HG03196 (cell line): ENCODE results near the gene SF3A2.
A peak's percentile ranks its signal among the peaks of the same experiment; 100 is the strongest.

Experiments
- ATAC-seq: cut with Tn5 transposase; IDR thresholded peaks from one replicate; pipeline ENCODE4 v1.9.1; 2021; ENCODE audit not compliant: unreplicated experiment

Gene SF3A2

DNA sequence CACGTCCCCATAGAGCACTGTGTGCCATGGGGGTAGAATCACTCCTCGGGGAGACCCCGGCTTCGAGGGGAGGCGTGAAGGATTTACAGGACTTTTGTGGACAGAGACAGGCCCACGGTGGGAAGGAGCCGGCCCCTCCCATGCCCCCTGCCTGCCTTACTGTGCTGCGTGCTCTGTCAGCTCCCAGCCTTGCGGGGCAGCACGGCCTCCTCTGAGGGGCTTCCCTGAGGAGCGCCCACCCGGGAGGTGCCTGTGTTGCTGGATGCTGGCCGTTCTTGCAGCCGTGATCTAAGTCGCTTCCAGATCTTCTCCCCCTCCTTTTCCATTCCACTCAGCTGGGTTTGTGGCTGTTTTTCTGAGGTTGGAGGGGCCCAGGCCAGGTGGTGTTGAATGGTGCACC is 29.6 kb upstream of the SF3A2 start:
- ATAC-seq: no peak

- no peak for ATAC-seq
Measured at GRCh38 chr19:2207991-2208860, 28.4 kb upstream of the SF3A2 start.

DNA sequence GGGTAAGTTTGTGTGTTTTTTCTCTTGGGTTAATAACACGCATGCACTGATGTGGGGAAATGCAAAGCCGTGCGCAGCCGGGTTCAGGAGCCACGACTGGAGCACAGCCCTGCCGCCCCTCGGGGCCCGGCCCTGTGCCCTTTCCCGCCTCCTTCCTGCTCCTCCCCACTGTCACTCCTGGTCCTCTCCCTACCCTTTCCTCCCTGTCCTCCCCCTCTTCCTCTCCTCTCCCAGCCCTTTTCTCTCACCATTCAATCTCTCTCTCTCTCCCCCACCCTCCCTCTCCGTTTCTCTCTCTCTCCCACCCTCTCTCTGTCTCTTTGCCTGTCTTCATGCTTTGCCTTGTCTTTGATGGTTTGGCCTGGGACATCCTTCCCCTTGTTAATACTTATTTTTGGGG is 27.6 kb upstream of the SF3A2 start:
- no peak for ATAC-seq

- ATAC-seq: no peak
Measured at GRCh38 chr19:2209408-2209807, 27.2 kb upstream of the SF3A2 start.

DNA sequence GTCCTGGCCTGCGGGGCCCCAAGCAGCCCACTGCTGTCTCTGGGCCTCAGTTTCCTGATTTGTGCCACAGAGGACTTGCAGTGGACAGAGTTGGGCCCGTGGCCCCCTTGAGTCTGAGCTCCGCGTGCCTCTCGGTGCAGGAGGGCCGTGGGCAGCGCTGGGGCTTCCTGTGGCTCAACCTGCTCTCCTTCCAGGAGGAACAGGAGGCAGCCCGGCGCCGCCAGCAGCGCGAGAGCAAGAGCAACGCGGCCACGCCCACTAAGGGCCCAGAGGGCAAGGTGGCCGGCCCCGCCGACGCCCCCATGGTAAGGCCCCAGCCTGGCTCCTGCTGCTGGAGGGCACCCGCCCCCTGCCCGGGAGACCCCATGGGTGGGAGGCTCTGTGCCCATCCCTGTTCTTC is 26.4 kb upstream of the SF3A2 start:
- no peak for ATAC-seq

DNA sequence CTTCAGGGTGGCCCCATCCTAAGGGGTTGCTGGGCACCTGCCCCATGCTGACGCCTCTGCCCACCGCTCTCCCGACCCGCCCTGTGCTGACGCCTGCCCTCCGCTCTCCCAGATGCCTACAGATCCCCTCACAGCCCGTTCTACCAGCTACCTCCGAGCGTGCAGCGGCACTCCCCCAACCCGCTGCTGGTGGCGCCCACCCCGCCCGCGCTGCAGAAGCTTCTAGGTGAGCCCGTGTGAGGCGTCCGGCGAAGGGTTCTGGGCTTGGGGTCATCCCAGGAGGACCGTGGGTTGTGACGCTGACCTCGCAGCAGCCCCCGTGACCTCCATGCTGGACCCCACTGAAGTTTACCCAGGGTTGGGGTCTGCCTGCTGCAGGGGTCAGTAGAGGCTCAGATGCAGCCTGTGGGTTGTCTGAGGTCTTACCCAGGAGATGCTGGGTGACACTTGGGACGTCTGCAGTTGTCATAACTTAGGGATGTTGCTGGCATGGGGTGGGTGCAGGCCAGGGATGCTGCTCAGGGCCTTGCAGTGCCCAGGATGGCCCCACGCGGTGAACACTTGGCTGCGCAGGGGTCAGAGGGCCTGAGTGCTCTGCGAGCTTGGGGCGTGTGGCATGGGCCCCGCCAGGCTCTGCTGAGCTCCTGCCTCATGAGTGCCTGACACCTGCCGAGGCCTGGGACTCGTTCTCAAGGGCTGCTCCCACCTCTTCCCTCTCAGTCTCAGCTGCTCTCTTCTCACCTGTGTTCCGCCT is 25.5 kb upstream of the SF3A2 start:
- ATAC-seq: no peak

DNA sequence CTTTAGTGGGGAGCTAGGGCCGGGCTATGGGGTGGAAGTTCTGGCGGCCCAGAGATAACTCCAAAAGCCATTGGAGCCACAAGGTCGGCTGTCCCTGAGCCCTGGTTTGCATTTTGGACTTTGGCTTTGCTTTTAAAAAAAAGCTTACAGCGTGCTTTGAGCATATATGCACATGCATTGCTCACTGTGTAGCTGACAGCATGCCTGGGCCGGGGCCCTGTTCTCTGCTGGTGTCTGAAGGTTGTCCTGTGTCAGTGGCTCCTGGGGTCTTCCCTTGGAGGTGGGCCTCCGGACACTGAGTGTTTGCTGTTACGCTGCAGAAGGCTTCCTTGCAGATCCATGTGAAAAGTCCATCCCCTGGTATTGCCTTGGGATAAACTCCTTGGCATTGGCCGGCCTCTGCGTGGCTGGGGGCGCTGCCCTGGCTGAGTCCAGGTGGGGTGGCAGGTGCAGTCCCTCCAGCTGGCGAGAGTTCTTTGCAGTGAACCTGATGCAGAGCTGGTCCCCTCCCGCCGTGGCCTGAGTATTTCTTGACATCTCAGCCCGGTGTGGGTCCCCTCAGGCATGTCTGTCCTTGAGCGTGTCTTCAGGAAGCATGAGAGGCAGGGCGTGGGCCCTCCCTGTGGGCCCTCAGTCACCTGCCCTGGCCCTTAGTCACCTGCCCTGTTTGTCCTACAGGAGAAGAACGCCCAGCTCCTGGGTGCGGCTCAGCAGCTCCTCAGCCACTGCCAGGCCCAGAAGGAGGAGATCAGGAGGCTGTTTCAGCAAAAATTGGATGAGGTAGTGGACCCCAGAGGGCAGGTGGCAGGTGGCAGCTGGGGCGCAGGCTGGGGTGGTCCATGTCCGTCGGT is 23.5 kb upstream of the SF3A2 start:
- no peak for ATAC-seq

GRCh38 chr19:2213799-2214198 is 22.8 kb upstream of the SF3A2 start:
- ATAC-seq: no peak

- ATAC-seq: no peak
Measured at GRCh38 chr19:2214251-2214650, 22.4 kb upstream of the SF3A2 start.

- ATAC-seq: no peak
Measured at GRCh38 chr19:2215281-2215751, 21.3 kb upstream of the SF3A2 start.

DNA sequence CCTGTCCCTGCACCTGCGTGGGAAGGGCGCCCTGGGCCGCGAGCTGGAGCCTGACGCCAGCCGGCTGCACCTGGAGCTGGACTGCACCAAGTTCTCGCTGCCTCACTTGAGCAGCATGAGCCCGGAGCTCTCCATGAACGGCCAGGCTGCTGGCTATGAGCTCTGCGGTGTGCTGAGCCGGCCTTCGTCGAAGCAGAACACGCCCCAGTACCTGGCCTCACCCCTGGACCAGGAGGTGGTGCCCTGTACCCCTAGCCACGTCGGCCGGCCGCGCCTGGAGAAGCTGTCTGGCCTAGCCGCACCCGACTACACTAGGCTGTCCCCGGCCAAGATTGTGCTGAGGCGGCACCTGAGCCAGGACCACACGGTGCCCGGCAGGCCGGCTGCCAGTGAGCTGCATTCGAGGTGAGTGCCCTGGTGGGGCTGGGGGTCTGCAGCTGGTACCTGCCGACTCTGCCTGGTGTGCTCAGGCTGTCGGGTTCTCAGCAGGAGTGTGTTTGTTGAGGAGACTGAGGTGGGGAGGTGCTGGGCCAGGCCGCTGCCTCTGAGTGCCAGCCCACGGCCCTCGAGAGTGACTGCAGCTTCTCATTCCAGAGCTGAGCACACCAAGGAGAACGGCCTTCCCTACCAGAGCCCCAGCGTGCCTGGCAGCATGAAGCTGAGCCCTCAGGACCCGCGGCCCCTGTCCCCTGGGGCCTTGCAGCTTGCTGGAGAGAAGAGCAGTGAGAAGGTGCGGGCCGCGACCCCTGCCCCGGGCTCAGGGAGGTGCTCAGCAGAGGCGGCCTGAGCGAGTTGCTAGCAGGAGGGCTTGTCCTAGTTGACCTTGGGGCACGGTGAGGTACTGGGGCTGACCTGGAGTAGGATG is 20.0 kb upstream of the SF3A2 start:
- ATAC-seq: no peak

DNA sequence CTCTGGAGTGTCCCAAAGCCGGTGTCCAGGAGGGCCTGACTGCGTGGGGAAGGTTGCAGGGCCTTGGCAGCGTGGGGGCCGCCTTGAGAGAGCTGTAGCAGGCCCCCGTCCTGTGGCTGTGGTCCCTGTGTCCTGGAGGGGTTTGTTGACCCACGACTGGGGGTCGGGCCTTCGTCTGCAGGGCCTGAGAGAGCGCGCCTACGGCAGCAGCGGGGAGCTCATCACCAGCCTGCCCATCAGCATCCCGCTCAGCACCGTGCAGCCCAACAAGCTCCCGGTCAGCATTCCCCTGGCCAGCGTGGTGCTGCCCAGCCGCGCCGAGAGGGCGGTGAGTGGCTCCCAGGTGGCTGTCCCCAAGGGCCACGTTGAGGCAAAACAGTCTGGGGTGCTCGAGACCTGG is 19.0 kb upstream of the SF3A2 start:
- ATAC-seq: no peak

- ATAC-seq: no peak
Measured at GRCh38 chr19:2219726-2220125, 16.9 kb upstream of the SF3A2 start.

GRCh38 chr19:2221250-2221831 is 15.3 kb upstream of the SF3A2 start:
- ATAC-seq: no peak

GRCh38 chr19:2221918-2222317 is 14.7 kb upstream of the SF3A2 start:
- ATAC-seq: no peak

GRCh38 chr19:2223391-2223790 is 13.2 kb upstream of the SF3A2 start:
- ATAC-seq: no peak

- ATAC-seq: peak; percentile 47
Measured at GRCh38 chr19:2223959-2224358, 12.7 kb upstream of the SF3A2 start.

DNA sequence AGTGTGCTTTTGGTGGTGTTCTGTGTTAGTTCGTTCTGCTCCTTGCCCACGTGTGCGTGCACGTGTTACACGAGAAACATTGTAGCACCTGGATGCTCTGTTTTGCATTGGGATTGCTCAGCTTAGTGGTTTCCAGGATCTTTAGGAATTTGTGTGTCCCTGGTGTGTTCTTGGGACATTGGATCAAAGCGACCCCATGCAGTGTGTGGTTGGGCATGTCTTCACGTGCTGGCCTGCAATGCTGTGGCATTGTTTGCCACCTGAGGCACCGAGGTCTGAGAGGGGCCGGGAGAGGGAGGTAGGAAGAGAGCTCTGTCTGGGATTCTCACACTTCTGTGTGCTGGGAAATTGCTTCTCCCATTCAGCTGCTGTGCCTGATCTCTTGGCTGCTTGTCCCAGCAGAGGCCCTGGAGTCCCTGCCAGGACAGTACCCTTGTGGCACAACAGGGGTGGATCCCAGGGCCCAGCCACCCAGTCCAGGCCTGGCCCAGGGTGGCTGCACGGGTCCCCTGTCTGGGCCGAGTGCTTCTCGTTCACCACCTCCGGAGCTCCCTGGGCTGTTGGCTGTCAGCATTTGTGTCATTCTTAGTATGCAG is 11.8 kb upstream of the SF3A2 start:
- no peak for ATAC-seq

DNA sequence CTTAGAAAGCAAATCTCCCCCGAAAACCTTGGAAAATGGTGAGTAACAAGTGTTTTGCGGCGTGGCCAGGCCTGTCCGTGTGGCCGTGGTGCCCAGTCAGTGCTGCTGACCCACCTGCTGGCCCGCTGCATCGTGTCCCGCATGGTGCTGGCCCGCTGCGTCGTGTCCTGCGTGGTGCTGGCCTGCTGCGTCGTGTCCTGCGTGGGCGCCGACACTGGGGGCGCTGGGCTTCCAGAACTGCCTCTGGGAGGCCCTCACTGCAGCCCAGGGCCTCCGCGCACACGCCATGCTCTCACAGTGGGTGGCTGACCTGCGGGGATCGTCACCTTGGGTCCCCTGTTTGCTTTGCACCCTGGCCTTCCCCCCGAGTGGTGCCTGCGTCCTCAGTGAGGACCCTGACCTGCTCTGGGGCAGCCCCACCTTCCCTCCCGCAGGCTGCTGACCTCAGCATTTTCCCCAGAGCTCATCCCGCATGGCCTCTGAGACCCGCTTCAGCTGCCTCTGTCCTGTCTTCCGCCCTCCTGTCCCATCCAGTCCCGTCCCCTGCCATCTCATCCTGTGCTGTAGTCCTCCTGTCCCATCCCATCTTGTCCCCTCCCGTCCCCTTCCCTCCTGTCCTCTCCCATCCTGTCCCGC is 11.1 kb upstream of the SF3A2 start:
- ATAC-seq: no peak
